Measurements from ENCODE around the gene TMOD1. TPM values are rescaled to one million over a fixed set of nuclear protein-coding genes. Genes with fewer than 3 reads are reported as not detected.

The TMOD1 gene
- polyA plus RNA-seq, 1 experiment, result 0.10 TPM

- CTCF ChIA-PET, result interaction anchor here (1.0 to 5.1 kb wide), 3 partner anchors 9 to 212 kb away, joined by 3 to 45 read pairs (median 26); partner anchors contain the start of gene TDRD7
- Histone ChIP-seq H3K4me3 (ENCODE audit: low read depth, low read length) (no peak overlapping the region), H3K27ac (ENCODE audit: low read depth, low read length) (no peak overlapping the region), H3K9me3 (ENCODE audit: control insufficient read depth, insufficient read depth, low read length) (no peaks in the 10 kb centered on the region), H3K27me3 (ENCODE audit: control insufficient read depth, insufficient read depth, low read length) (no peaks in the 10 kb centered on the region)
- DNase-seq (ENCODE audit: low read depth, low spot score), result no peak
- no peak for TF ChIP-seq CTCF (IDR thresholded peaks at IDR 0.05; ENCODE audit: low read depth, low read length)
- POLR2A ChIA-PET, result no interaction called here
These were observed 122.5 kb downstream of the TMOD1 start for GRCh38 chr9:97623946-97624345.

GRCh38 chr9:97625620-97626019 is 124.2 kb downstream of the TMOD1 start:
- Histone ChIP-seq H3K9me3 (ENCODE audit: control insufficient read depth, insufficient read depth, low read length) (no peaks in the 10 kb centered on the region), H3K27ac (ENCODE audit: low read depth, low read length) (no peak overlapping the region), H3K27me3 (ENCODE audit: control insufficient read depth, insufficient read depth, low read length) (no peaks in the 10 kb centered on the region), H3K4me3 (ENCODE audit: low read depth, low read length) (no peak overlapping the region)
- ChIA-PET POLR2A (no interaction called here), CTCF (interaction anchor here (0.9 to 5.1 kb wide), 4 partner anchors 11 to 769 kb away, joined by 3 to 45 read pairs (median 18); no protein-coding TSS in a partner anchor)
- no peak for TF ChIP-seq CTCF (IDR thresholded peaks at IDR 0.05; ENCODE audit: low read depth, low read length)
- no peak for DNase-seq (ENCODE audit: low read depth, low spot score)

- H3K27me3 ChIP-seq (ENCODE audit: control insufficient read depth, insufficient read depth, low read length), result no peaks in the 10 kb centered on the region
- TF ChIP-seq CTCF (IDR thresholded peaks at IDR 0.05; ENCODE audit: low read depth, low read length), result no peak
- no peak for DNase-seq (ENCODE audit: low read depth, low spot score)
- H3K27ac ChIP-seq (ENCODE audit: low read depth, low read length), result no peak overlapping the region
- ChIA-PET POLR2A (no interaction called here), CTCF (interaction anchor here (1.0 to 7.4 kb wide), 2 partner anchors 12 to 30 kb away, joined by 5 to 61 read pairs; no protein-coding TSS in a partner anchor)
- H3K4me3 ChIP-seq (ENCODE audit: low read depth, low read length), result no peak overlapping the region
- no peaks in the 10 kb centered on the region for H3K9me3 ChIP-seq (ENCODE audit: control insufficient read depth, insufficient read depth, low read length)
These were observed 126.2 kb downstream of the TMOD1 start for GRCh38 chr9:97627624-97628023.

- Histone ChIP-seq H3K4me3 (ENCODE audit: low read depth, low read length) (no peak overlapping the region), H3K27me3 (ENCODE audit: control insufficient read depth, insufficient read depth, low read length) (no peaks in the 10 kb centered on the region), H3K9me3 (ENCODE audit: control insufficient read depth, insufficient read depth, low read length) (no peaks in the 10 kb centered on the region; the same call in 1 of the 2 replicates), H3K27ac (ENCODE audit: low read depth, low read length) (no peak overlapping the region)
- POLR2A ChIA-PET, result no interaction called here
- DNase-seq (ENCODE audit: low read depth, low spot score), result no peak
- TF ChIP-seq CTCF (IDR thresholded peaks at IDR 0.05; ENCODE audit: low read depth, low read length), result no peak
- CTCF ChIA-PET, result interaction anchor here (1.3 to 7.4 kb wide), 4 partner anchors 13 to 218 kb away, joined by 5 to 61 read pairs (median 9); no protein-coding TSS in a partner anchor
These were observed 127.2 kb downstream of the TMOD1 start for GRCh38 chr9:97628668-97629067.

- no peak overlapping the region for H3K4me3 ChIP-seq (ENCODE audit: low read depth, low read length)
- ChIA-PET CTCF (interaction anchor here (1.3 to 7.4 kb wide), 4 partner anchors 13 to 218 kb away, joined by 5 to 61 read pairs (median 9); no protein-coding TSS in a partner anchor), POLR2A (no interaction called here)
- DNase-seq (ENCODE audit: low read depth, low spot score), result no peak
- H3K27me3 ChIP-seq (ENCODE audit: control insufficient read depth, insufficient read depth, low read length), result no peaks in the 10 kb centered on the region
- H3K27ac ChIP-seq (ENCODE audit: low read depth, low read length), result no peak overlapping the region
- no peaks in the 10 kb centered on the region; the same call in 1 of the 2 replicates for H3K9me3 ChIP-seq (ENCODE audit: control insufficient read depth, insufficient read depth, low read length)
- no peak for TF ChIP-seq CTCF (IDR thresholded peaks at IDR 0.05; ENCODE audit: low read depth, low read length)
These were observed 127.7 kb downstream of the TMOD1 start for GRCh38 chr9:97629156-97629555.
